SK-N-SH (cell line): ENCODE results near the gene ARID1B. TPM values are rescaled to one million over a fixed set of nuclear protein-coding genes. Genes with fewer than 3 reads are reported as not detected.
A peak's percentile ranks its signal among the peaks of the same experiment; 100 is the strongest.

Source experiments
- CTCF ChIA-PET: fragments of 300-600, 350-600 bp; formaldehyde crosslinking; extraction: SDS; loops from one replicate; lab custom pipeline; 2021; lab: Yijun Ruan, JAX
- POLR2A ChIA-PET: fragments of 350-600 bp; sonication (Branson Sonifier 250); formaldehyde crosslinking; extraction: SDS; loops from one replicate; lab custom pipeline; 2020; ENCODE audit warnings: antibody characterized with exemption, inconsistent platforms; lab: Yijun Ruan, JAX
- DNase-seq: peaks from one replicate; pipeline ENCODE4 v3.0.0; 2012
- H2AFZ ChIP-seq: fragments of 200-600 bp; sonication (generic); 2 replicates; pipeline ENCODE4 v1.8.1; 2016; ENCODE audit warnings: antibody characterized with exemption, mild to moderate bottlenecking, low read depth
- H3F3A ChIP-seq: fragments of 200-600 bp; sonication (generic); replicated peaks from 2 replicates; pipeline ENCODE3; 2016; ENCODE audit warnings: antibody characterized with exemption, mild to moderate bottlenecking; ENCODE audit not compliant: insufficient read depth
- H3K27ac ChIP-seq, 2 experiments: fragments of 200-500 bp in 1 of 2; fragments of 200-600 bp in 1 of 2; sonication (Bioruptor generic) in 1 of 2; sonication (generic), shearing (Covaris generic) in 1 of 2; 2 replicates each; pipeline versions ENCODE4 v1.5.1 to v1.6.1; 2014 to 2016; ENCODE audit warnings: low read depth in 2 of 2, inconsistent platforms in 1 of 2, low read length in 1 of 2, mild to moderate bottlenecking in 1 of 2, mixed read lengths in 1 of 2
- H3K27me3 ChIP-seq: fragments of 200-600 bp; sonication (generic), shearing (Covaris generic); 2 replicates; pipeline ENCODE4 v1.6.1; 2016; ENCODE audit warnings: mixed run types; ENCODE audit not compliant: insufficient read depth
- H3K36me3 ChIP-seq, 2 experiments: fragments of 200-500 bp in 1 of 2; fragments of 200-600 bp in 1 of 2; sonication (Bioruptor generic) in 1 of 2; sonication (generic) in 1 of 2; replicated peaks in 1 of 2; 2 replicates each; pipeline versions ENCODE3 to v1.5.1; 2014 to 2016; ENCODE audit warnings: low read length in 1 of 2, mild to moderate bottlenecking in 1 of 2; ENCODE audit not compliant: insufficient read depth in 2 of 2, control insufficient read depth in 1 of 2
- H3K4me1 ChIP-seq, 2 experiments: fragments of 200-500 bp in 1 of 2; fragments of 200-600 bp in 1 of 2; sonication (Bioruptor generic) in 1 of 2; sonication (generic), shearing (Covaris generic) in 1 of 2; 2 replicates each; pipeline versions ENCODE4 v1.5.1 to v1.6.1; 2014 to 2016; ENCODE audit warnings: low read depth in 1 of 2, low read length in 1 of 2, mixed run types in 1 of 2; ENCODE audit not compliant: insufficient read depth in 2 of 2, control insufficient read depth in 1 of 2
- H3K4me2 ChIP-seq: fragments of 200-600 bp; sonication (generic), shearing (Covaris generic); 2 replicates; pipeline ENCODE4 v1.6.1; 2017; ENCODE audit warnings: mixed run types
- H3K4me3 ChIP-seq, 2 experiments: fragments of 200-500 bp in 1 of 2; fragments of 200-600 bp in 1 of 2; sonication (Bioruptor generic) in 1 of 2; sonication (generic), shearing (Covaris generic) in 1 of 2; 2 replicates each; pipeline versions ENCODE4 v1.5.1 to v1.8.1; 2014 to 2016; ENCODE audit warnings: low read depth in 2 of 2, inconsistent platforms in 1 of 2, low read length in 1 of 2, mild to moderate bottlenecking in 1 of 2, mixed read lengths in 1 of 2, moderate library complexity in 1 of 2
- H3K79me2 ChIP-seq: fragments of 200-600 bp; sonication (generic); 2 replicates; pipeline ENCODE4 v1.8.1; 2017; ENCODE audit warnings: mild to moderate bottlenecking; ENCODE audit not compliant: insufficient read depth
- H3K9ac ChIP-seq: fragments of 200-600 bp; sonication (generic); 2 replicates; pipeline ENCODE4 v1.6.1; 2017; ENCODE audit warnings: mixed run types
- H3K9me2 ChIP-seq: fragments of 200-600 bp; sonication (generic); 2 replicates; pipeline ENCODE4 v1.6.1; 2017; ENCODE audit warnings: mixed run types
- H3K9me3 ChIP-seq: fragments of 200-600 bp; sonication (generic); 2 replicates; pipeline ENCODE4 v1.6.1; 2017; ENCODE audit warnings: mixed run types, mild to moderate bottlenecking, moderate library complexity
- H4K20me1 ChIP-seq: fragments of 200-600 bp; sonication (generic); 2 replicates; pipeline ENCODE4 v1.6.1; 2017; ENCODE audit warnings: mild to moderate bottlenecking, mixed run types; ENCODE audit not compliant: insufficient read depth
- ELF1 ChIP-seq: IDR thresholded peaks from 2 replicates; pipeline ENCODE4 v1.4.0; 2012
- EP300 ChIP-seq, 2 experiments: IDR thresholded peaks; 2 replicates each; pipeline versions ENCODE4 v1.4.0 to v1.6.1; 2012; ENCODE audit warnings: borderline replicate concordance in 1 of 2, low read depth in 1 of 2, low read length in 1 of 2
- EZH2phosphoT487 ChIP-seq: fragments of 200-600 bp; sonication (generic); IDR thresholded peaks from 2 replicates; pipeline ENCODE4 v1.6.1; 2017; ENCODE audit warnings: low read depth, mixed run types, mild to moderate bottlenecking, antibody characterized with exemption, moderate library complexity, borderline replicate concordance
- FOXJ3 ChIP-seq: sonication (generic); formaldehyde crosslinking; IDR thresholded peaks from 2 replicates; pipeline ENCODE4 v1.5.1; 2020; ENCODE audit warnings: mild to moderate bottlenecking, missing genetic modification reagents
- GABPA ChIP-seq: IDR thresholded peaks from 2 replicates; pipeline ENCODE4 v1.4.0; 2012; ENCODE audit warnings: low read depth, mild to moderate bottlenecking
- GATA2 ChIP-seq: sonication (generic); formaldehyde crosslinking; IDR thresholded peaks from 2 replicates; pipeline ENCODE4 v1.5.0; 2020; ENCODE audit warnings: mild to moderate bottlenecking, missing genetic modification reagents
- JUND ChIP-seq: IDR thresholded peaks from 2 replicates; pipeline ENCODE4 v1.4.0; 2012
- MEF2A ChIP-seq: IDR thresholded peaks from 2 replicates; pipeline ENCODE4 v1.4.0; 2012; ENCODE audit warnings: low read depth, borderline replicate concordance
- NRF1 ChIP-seq: IDR thresholded peaks from 2 replicates; pipeline ENCODE4 v1.6.1; 2012; ENCODE audit warnings: low read depth, mild to moderate bottlenecking, low read length
- POLR2AphosphoS5 ChIP-seq: IDR thresholded peaks from 2 replicates; pipeline ENCODE4 v1.6.1; 2012; ENCODE audit warnings: low read depth, low read length
- RAD21 ChIP-seq: IDR thresholded peaks from 2 replicates; pipeline ENCODE4 v1.6.1; 2012; ENCODE audit warnings: mild to moderate bottlenecking, low read length
- RCOR1 ChIP-seq: fragments of 150-350 bp; IDR thresholded peaks from 2 replicates; pipeline ENCODE4 v1.6.1; 2017; ENCODE audit warnings: antibody characterized with exemption, low read length
- SIN3A ChIP-seq: IDR thresholded peaks from 2 replicates; pipeline ENCODE4 v1.6.1; 2012; ENCODE audit warnings: low read depth, mild to moderate bottlenecking, low read length, moderate library complexity, borderline replicate concordance
- TEAD4 ChIP-seq: IDR thresholded peaks from 2 replicates; pipeline ENCODE4 v1.4.0; 2012; ENCODE audit warnings: mild to moderate bottlenecking, borderline replicate concordance; ENCODE audit not compliant: insufficient read depth
- YY1 ChIP-seq: IDR thresholded peaks from 2 replicates; pipeline ENCODE4 v1.4.0; 2012; ENCODE audit warnings: low read depth, mild to moderate bottlenecking
- WGBS: methylation state at CpG from one replicate; pipeline ENCODE4 v1.1.6; 2017; ENCODE audit warnings: low lambda C conversion rate; 5-methylcytosine and 5-hydroxymethylcytosine counted together
- polyA plus RNA-seq, 3 experiments: library from polyadenylated mRNA; depleted of rRNA; stranded (reverse); fragments of >200 nt; gene quantifications; 2 replicates each; pipeline ENCODE4 v1.2.3, GENCODE V29; 2012
- TF ChIP-seq, protein P1 (sequence below): IDR thresholded peaks from 2 replicates; pipeline ENCODE4 v1.6.1; 2012; ENCODE audit warnings: mild to moderate bottlenecking, low read depth, low read length, moderate library complexity
- TF ChIP-seq, protein P2 (sequence below): IDR thresholded peaks from 2 replicates; pipeline ENCODE4 v1.4.0; 2012; ENCODE audit warnings: low read depth, borderline replicate concordance
- TF ChIP-seq, protein P3 (sequence below): IDR thresholded peaks from 2 replicates; pipeline ENCODE4 v1.4.0; 2012; ENCODE audit warnings: low read depth, borderline replicate concordance
- TF ChIP-seq, protein P4 (sequence below): IDR thresholded peaks from 2 replicates; pipeline ENCODE4 v1.4.0; 2012; ENCODE audit warnings: low read depth
- TF ChIP-seq, protein P5 (sequence below): IDR thresholded peaks from 2 replicates; pipeline ENCODE4; 2012

Gene ARID1B
- polyA plus RNA-seq, 1 of the 3 experiments (the other 2 are of a cell fraction): 13.6 TPM

DNA sequence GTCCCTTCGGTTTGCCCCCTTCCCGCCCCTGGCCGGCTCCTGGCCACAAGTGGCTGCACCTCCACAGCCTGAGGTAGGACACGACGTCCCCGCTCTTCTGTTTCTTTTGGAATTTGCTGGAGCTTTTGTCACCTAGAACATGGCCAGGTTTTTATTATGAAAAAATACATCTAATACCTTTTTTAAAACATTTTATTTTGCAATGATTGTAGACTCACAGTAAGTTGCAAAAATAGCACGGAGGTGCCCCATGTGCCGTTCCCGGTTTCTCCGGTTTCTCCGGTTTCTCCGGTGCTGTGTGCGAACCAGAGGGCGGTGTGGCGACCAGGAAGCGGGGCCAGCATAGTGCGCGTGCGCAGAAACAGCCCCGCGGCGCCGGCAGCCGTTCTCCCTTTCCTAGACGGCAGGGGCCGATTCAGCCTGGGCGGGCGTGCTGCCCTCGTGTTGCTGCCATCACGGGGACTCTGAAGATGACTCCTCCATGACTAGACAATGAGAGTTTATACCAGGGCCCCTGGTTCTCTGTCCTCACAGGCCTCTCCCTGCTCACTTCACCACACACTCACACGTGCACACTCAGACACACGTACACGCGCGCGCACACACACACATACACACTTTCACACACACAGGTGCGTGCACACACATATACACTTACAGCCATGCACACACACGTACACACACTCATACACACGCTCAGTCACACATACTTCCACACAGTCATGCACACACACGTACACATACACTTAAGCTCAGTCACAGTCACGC, 444.1 kb downstream of the ARID1B start:
- H3K9me2 ChIP-seq: no peaks in the 10 kb centered on the region
- no peaks in the 10 kb centered on the region for H4K20me1 ChIP-seq
- peaks cover 0 to 7% of the 10 kb centered on the region in 2 experiments; a peak in 1 of 4 replicates for H3K4me1 ChIP-seq
- no peak overlapping the region for H3K27ac ChIP-seq
- ChIA-PET CTCF (interaction anchor here (1.2 kb wide), 1 partner anchor 55 kb away, joined by 4 read pairs; no protein-coding TSS in a partner anchor), POLR2A (no interaction called here)
- H3K27me3 ChIP-seq: no peaks in the 10 kb centered on the region
- H3K9me3 ChIP-seq: no peaks in the 10 kb centered on the region
- no peak overlapping the region for H3K4me3 ChIP-seq
- peaks cover 7% of the 10 kb centered on the region for H3F3A ChIP-seq
- H2AFZ ChIP-seq: no peak overlapping the region
- no peak overlapping the region for H3K4me2 ChIP-seq
- WGBS: 68% methylated on average over 36 of the region's 41 CpGs
- no peaks in the 10 kb centered on the region for H3K79me2 ChIP-seq
- no peak overlapping the region for H3K9ac ChIP-seq
- H3K36me3 ChIP-seq: no peaks in the 10 kb centered on the region
- peak; percentile 83 for DNase-seq
- no peak for TF ChIP-seq POLR2AphosphoS5
- TF ChIP-seq ELF1: 0 out of 2 replicates have a peak, but pooled peaks have one; percentile 24

DNA sequence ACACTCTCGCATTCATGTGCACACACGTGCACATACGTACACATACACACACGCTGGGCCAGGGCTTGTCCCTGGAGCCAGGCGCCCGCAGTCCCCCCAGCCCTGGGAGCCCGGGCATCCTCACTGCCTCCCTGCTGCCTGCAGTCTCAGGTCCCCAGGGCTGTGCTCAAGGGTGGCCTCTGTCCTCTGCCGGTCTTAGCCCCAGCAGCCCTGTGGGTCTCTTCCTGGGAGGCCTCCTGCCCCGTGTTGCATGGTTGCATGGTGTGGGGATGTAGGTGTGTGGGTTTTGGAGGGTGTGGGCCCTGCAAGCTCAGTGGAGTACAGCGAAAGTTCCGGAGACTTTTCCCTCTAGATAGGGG, 444.6 kb downstream of the ARID1B start:
- no peak overlapping the region for H3K4me3 ChIP-seq
- no peaks in the 10 kb centered on the region for H3K9me3 ChIP-seq
- H2AFZ ChIP-seq: no peak overlapping the region
- H3K4me2 ChIP-seq: no peak overlapping the region
- no peak overlapping the region for H3K27ac ChIP-seq
- ChIA-PET POLR2A (no interaction called here), CTCF (no interaction called here)
- H3K4me1 ChIP-seq: peaks cover 0 to 9% of the 10 kb centered on the region in 2 experiments; a peak in 1 of 4 replicates
- H3K27me3 ChIP-seq: no peaks in the 10 kb centered on the region
- TF ChIP-seq JUND (no peak), MEF2A (no peak), RCOR1 (no peak), EP300 (IDR thresholded peaks at IDR 0.05; ENCODE audit: borderline replicate concordance in 1 of 2, low read depth in 1 of 2, low read length in 1 of 2) (no peak), GATA2 (no peak), RAD21 (no peak), NRF1 (no peak), SIN3A (no peak), TEAD4 (no peak), YY1 (no peak), ELF1 (no peak), EZH2phosphoT487 (no peak), FOXJ3 (CRISPR knock-in tag) (no peak), GABPA (no peak)
- TF ChIP-seq, protein P1, sequence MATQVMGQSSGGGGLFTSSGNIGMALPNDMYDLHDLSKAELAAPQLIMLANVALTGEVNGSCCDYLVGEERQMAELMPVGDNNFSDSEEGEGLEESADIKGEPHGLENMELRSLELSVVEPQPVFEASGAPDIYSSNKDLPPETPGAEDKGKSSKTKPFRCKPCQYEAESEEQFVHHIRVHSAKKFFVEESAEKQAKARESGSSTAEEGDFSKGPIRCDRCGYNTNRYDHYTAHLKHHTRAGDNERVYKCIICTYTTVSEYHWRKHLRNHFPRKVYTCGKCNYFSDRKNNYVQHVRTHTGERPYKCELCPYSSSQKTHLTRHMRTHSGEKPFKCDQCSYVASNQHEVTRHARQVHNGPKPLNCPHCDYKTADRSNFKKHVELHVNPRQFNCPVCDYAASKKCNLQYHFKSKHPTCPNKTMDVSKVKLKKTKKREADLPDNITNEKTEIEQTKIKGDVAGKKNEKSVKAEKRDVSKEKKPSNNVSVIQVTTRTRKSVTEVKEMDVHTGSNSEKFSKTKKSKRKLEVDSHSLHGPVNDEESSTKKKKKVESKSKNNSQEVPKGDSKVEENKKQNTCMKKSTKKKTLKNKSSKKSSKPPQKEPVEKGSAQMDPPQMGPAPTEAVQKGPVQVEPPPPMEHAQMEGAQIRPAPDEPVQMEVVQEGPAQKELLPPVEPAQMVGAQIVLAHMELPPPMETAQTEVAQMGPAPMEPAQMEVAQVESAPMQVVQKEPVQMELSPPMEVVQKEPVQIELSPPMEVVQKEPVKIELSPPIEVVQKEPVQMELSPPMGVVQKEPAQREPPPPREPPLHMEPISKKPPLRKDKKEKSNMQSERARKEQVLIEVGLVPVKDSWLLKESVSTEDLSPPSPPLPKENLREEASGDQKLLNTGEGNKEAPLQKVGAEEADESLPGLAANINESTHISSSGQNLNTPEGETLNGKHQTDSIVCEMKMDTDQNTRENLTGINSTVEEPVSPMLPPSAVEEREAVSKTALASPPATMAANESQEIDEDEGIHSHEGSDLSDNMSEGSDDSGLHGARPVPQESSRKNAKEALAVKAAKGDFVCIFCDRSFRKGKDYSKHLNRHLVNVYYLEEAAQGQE: no peak
- TF ChIP-seq, protein P2, sequence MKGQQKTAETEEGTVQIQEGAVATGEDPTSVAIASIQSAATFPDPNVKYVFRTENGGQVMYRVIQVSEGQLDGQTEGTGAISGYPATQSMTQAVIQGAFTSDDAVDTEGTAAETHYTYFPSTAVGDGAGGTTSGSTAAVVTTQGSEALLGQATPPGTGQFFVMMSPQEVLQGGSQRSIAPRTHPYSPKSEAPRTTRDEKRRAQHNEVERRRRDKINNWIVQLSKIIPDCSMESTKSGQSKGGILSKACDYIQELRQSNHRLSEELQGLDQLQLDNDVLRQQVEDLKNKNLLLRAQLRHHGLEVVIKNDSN: no peak
- TF ChIP-seq, protein P3, sequence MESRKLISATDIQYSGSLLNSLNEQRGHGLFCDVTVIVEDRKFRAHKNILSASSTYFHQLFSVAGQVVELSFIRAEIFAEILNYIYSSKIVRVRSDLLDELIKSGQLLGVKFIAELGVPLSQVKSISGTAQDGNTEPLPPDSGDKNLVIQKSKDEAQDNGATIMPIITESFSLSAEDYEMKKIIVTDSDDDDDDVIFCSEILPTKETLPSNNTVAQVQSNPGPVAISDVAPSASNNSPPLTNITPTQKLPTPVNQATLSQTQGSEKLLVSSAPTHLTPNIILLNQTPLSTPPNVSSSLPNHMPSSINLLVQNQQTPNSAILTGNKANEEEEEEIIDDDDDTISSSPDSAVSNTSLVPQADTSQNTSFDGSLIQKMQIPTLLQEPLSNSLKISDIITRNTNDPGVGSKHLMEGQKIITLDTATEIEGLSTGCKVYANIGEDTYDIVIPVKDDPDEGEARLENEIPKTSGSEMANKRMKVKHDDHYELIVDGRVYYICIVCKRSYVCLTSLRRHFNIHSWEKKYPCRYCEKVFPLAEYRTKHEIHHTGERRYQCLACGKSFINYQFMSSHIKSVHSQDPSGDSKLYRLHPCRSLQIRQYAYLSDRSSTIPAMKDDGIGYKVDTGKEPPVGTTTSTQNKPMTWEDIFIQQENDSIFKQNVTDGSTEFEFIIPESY: no peak
- TF ChIP-seq, protein P4, sequence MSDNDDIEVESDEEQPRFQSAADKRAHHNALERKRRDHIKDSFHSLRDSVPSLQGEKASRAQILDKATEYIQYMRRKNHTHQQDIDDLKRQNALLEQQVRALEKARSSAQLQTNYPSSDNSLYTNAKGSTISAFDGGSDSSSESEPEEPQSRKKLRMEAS: no peak
- TF ChIP-seq, protein P5, sequence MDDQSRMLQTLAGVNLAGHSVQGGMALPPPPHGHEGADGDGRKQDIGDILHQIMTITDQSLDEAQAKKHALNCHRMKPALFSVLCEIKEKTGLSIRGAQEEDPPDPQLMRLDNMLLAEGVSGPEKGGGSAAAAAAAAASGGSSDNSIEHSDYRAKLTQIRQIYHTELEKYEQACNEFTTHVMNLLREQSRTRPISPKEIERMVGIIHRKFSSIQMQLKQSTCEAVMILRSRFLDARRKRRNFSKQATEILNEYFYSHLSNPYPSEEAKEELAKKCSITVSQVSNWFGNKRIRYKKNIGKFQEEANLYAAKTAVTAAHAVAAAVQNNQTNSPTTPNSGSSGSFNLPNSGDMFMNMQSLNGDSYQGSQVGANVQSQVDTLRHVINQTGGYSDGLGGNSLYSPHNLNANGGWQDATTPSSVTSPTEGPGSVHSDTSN: no peak
- H4K20me1 ChIP-seq: no peaks in the 10 kb centered on the region
- H3F3A ChIP-seq: peaks cover 7% of the 10 kb centered on the region
- no peaks in the 10 kb centered on the region for H3K36me3 ChIP-seq
- no peak for DNase-seq
- no peaks in the 10 kb centered on the region for H3K9me2 ChIP-seq
- WGBS: 97% methylated on average over 7 of the region's 11 CpGs
- H3K79me2 ChIP-seq: no peaks in the 10 kb centered on the region
- H3K9ac ChIP-seq: no peak overlapping the region
